Neural cell (in vitro differentiated cells): ENCODE results near the gene TLR8. TPM values are rescaled to one million over a fixed set of nuclear protein-coding genes. Genes with fewer than 3 reads are reported as not detected.

Experiments
- H2AFZ ChIP-seq: fragments of 200-600, 300-800 bp; sonication (generic), shearing (Covaris generic); 2 replicates; pipeline ENCODE4 v1.6.0; 2014; ENCODE audit warnings: low read depth, mild to moderate bottlenecking, antibody characterized with exemption, low read length, moderate library complexity
- H3F3A ChIP-seq: fragments of 200-600 bp; shearing (Covaris generic); 2 replicates; pipeline ENCODE4 v1.6.1; 2016; ENCODE audit warnings: mild to moderate bottlenecking, moderate library complexity, mixed read lengths, antibody characterized with exemption, low read length; ENCODE audit not compliant: insufficient read depth, poor library complexity, severe bottlenecking
- H3K27ac ChIP-seq: fragments of 200-600, 300-800 bp; sonication (generic), shearing (Covaris generic); 2 replicates; pipeline ENCODE4 v1.5.1; 2014; ENCODE audit warnings: mild to moderate bottlenecking, low read length, moderate library complexity
- H3K27me3 ChIP-seq: fragments of 300-800, 200-600 bp; sonication (generic), shearing (Covaris generic); 2 replicates; pipeline ENCODE4 v1.6.0; 2014; ENCODE audit warnings: mild to moderate bottlenecking, low read depth, low read length, moderate library complexity; ENCODE audit not compliant: insufficient read depth
- H3K36me3 ChIP-seq: fragments of 300-800, 200-600 bp; sonication (generic), shearing (Covaris generic); 2 replicates; pipeline ENCODE4 v1.5.1; 2014; ENCODE audit warnings: mild to moderate bottlenecking, antibody characterized with exemption, low read length, moderate library complexity; ENCODE audit not compliant: insufficient read depth
- H3K4me2 ChIP-seq: fragments of 300-800, 200-600 bp; sonication (generic), shearing (Covaris generic); 2 replicates; pipeline ENCODE4 v1.6.0; 2014; ENCODE audit warnings: mild to moderate bottlenecking, low read length
- H3K4me3 ChIP-seq: fragments of 300-800, 200-600 bp; sonication (generic), shearing (Covaris generic); 2 replicates; pipeline ENCODE4 v1.5.1; 2014; ENCODE audit warnings: mild to moderate bottlenecking, low read length, moderate library complexity
- H3K79me2 ChIP-seq: fragments of 200-600 bp; shearing (Covaris generic); replicated peaks from 2 replicates; pipeline ENCODE4 v1.6.0; 2014; ENCODE audit warnings: mild to moderate bottlenecking, low read length, moderate library complexity; ENCODE audit not compliant: insufficient read depth
- H3K9ac ChIP-seq: fragments of 300-800, 200-600 bp; sonication (generic), shearing (Covaris generic); 2 replicates; pipeline ENCODE4 v1.6.1; 2016; ENCODE audit warnings: mild to moderate bottlenecking, low read length, mixed read lengths
- H3K9me2 ChIP-seq: fragments of 200-600 bp; shearing (Covaris generic); 2 replicates; pipeline ENCODE4 v1.6.1; 2016; ENCODE audit warnings: mild to moderate bottlenecking, low read length, mixed read lengths; ENCODE audit not compliant: insufficient read depth
- H3K9me3 ChIP-seq: fragments of 200-600, 300-800 bp; sonication (generic), shearing (Covaris generic); 2 replicates; pipeline ENCODE4 v1.6.1; 2016; ENCODE audit warnings: mild to moderate bottlenecking, mixed run types, low read length, moderate library complexity, mixed read lengths
- H4K20me1 ChIP-seq: fragments of 200-600 bp; shearing (Covaris generic); 2 replicates; pipeline ENCODE4 v1.6.1; 2016; ENCODE audit warnings: mild to moderate bottlenecking, mixed run types; ENCODE audit not compliant: insufficient read depth
- EP300 ChIP-seq: fragments of 450-650 bp; conservative IDR thresholded peaks from 2 replicates; pipeline ENCODE4 v1.6.1; 2014; ENCODE audit warnings: antibody characterized with exemption, mild to moderate bottlenecking, moderate library complexity; ENCODE audit not compliant: poor library complexity, severe bottlenecking
- EZH2 ChIP-seq: fragments of 200-600, 300-800 bp; shearing (Covaris generic), sonication (generic); IDR thresholded peaks from 2 replicates; pipeline ENCODE4 v1.6.1; 2014; ENCODE audit warnings: antibody characterized with exemption, low read length, borderline replicate concordance, mild to moderate bottlenecking; ENCODE audit not compliant: insufficient read depth, poor library complexity, severe bottlenecking
- MXI1 ChIP-seq: fragments of 450-650 bp; conservative IDR thresholded peaks from 2 replicates; pipeline ENCODE4 v1.6.1; 2014; ENCODE audit warnings: antibody characterized with exemption, mild to moderate bottlenecking; ENCODE audit not compliant: poor library complexity, severe bottlenecking
- POLR2AphosphoS5 ChIP-seq: IDR thresholded peaks from 2 replicates; pipeline ENCODE4 v1.6.1; 2012
- RAD21 ChIP-seq: fragments of 450-650 bp; conservative IDR thresholded peaks from 2 replicates; pipeline ENCODE4 v1.6.1; 2014; ENCODE audit warnings: antibody characterized with exemption, mild to moderate bottlenecking, moderate library complexity
- SMC3 ChIP-seq: fragments of 450-650 bp; conservative IDR thresholded peaks from 2 replicates; pipeline ENCODE4 v1.6.1; 2014; ENCODE audit warnings: antibody characterized with exemption, mild to moderate bottlenecking, moderate library complexity; ENCODE audit not compliant: poor library complexity
- TAF1 ChIP-seq: IDR thresholded peaks from 2 replicates; pipeline ENCODE4 v1.6.1; 2012; ENCODE audit warnings: low read depth
- polyA plus RNA-seq: library from polyadenylated mRNA; depleted of rRNA; stranded (reverse); fragments of >200 nt; gene quantifications from 2 replicates; pipeline ENCODE4 v1.2.3, GENCODE V29; 2014
- TF ChIP-seq, protein P1 (sequence below): IDR thresholded peaks from 2 replicates; pipeline ENCODE4 v1.6.1; 2012; ENCODE audit warnings: borderline replicate concordance
- TF ChIP-seq, protein P2 (sequence below): fragments of 450-650 bp; IDR thresholded peaks from 2 replicates; pipeline ENCODE4 v1.5.1; 2014; ENCODE audit warnings: antibody characterized with exemption, mild to moderate bottlenecking, moderate library complexity; ENCODE audit not compliant: poor library complexity, severe bottlenecking

The TLR8 gene
- polyA plus RNA-seq, 1 donor from 2014 or later = not detected

DNA sequence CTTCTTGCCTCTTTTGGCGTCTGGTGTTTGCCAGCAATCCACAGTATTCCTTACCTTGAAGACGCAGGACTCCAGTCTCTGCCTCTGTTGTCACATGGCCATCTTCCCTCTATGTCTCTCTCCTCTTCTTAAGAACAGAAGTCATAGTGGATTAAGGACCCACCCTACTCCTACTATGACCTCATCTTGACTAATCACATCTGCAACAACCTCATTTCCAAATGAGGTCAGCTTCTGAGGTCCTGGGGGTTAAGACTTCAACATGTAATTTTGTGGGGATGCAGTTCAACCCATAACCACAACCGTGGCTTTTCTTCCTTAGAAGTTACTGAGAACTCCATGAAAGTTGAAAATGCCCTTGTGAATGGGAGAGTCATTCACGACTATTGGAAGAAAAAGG, 23.3 kb downstream of the TLR8 start:
- no peak for TF ChIP-seq EZH2
- TF ChIP-seq MXI1 = no peak
- no peak for TF ChIP-seq TAF1
- no peak overlapping the region for H3K4me3 ChIP-seq
- no peak overlapping the region for H2AFZ ChIP-seq
- H3K27me3 ChIP-seq = no peaks in the 10 kb centered on the region
- no peaks in the 10 kb centered on the region for H3F3A ChIP-seq
- H3K36me3 ChIP-seq = no peaks in the 10 kb centered on the region
- H3K9ac ChIP-seq = no peak overlapping the region
- H3K9me2 ChIP-seq = no peaks in the 10 kb centered on the region
- H4K20me1 ChIP-seq = no peaks in the 10 kb centered on the region
- no peak overlapping the region for H3K4me2 ChIP-seq
- no peaks in the 10 kb centered on the region for H3K9me3 ChIP-seq
- no peaks in the 10 kb centered on the region for H3K79me2 ChIP-seq
- no peak overlapping the region for H3K27ac ChIP-seq

DNA sequence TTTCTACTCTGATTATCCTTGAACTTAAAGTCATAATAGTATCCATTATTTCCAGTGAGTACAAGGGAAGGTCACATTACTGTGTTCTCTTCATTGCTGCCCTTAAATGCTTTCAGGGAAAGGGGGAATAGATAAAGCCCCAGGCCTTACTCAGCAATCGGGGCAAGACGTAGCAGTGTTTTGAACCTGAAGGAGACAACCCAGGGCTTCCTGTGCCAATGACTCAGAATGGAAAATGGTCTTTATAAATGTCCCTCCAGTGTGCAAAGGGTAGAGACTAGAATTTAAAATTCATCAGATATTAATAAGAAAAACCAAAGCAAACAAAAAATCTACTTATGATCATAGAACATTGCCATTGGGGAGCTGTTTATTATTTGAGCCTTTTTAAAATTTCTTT, 23.7 kb downstream of the TLR8 start:
- Histone ChIP-seq H3F3A (no peaks in the 10 kb centered on the region), H3K9me3 (no peaks in the 10 kb centered on the region), H3K4me3 (no peak overlapping the region), H3K9ac (no peak overlapping the region), H3K9me2 (no peaks in the 10 kb centered on the region), H3K79me2 (no peaks in the 10 kb centered on the region), H3K36me3 (no peaks in the 10 kb centered on the region), H3K4me2 (no peak overlapping the region), H2AFZ (no peak overlapping the region), H3K27me3 (no peaks in the 10 kb centered on the region), H3K27ac (no peak overlapping the region), H4K20me1 (no peaks in the 10 kb centered on the region)
- TF ChIP-seq, protein P1, sequence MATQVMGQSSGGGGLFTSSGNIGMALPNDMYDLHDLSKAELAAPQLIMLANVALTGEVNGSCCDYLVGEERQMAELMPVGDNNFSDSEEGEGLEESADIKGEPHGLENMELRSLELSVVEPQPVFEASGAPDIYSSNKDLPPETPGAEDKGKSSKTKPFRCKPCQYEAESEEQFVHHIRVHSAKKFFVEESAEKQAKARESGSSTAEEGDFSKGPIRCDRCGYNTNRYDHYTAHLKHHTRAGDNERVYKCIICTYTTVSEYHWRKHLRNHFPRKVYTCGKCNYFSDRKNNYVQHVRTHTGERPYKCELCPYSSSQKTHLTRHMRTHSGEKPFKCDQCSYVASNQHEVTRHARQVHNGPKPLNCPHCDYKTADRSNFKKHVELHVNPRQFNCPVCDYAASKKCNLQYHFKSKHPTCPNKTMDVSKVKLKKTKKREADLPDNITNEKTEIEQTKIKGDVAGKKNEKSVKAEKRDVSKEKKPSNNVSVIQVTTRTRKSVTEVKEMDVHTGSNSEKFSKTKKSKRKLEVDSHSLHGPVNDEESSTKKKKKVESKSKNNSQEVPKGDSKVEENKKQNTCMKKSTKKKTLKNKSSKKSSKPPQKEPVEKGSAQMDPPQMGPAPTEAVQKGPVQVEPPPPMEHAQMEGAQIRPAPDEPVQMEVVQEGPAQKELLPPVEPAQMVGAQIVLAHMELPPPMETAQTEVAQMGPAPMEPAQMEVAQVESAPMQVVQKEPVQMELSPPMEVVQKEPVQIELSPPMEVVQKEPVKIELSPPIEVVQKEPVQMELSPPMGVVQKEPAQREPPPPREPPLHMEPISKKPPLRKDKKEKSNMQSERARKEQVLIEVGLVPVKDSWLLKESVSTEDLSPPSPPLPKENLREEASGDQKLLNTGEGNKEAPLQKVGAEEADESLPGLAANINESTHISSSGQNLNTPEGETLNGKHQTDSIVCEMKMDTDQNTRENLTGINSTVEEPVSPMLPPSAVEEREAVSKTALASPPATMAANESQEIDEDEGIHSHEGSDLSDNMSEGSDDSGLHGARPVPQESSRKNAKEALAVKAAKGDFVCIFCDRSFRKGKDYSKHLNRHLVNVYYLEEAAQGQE = no peak
- TF ChIP-seq, protein P2, sequence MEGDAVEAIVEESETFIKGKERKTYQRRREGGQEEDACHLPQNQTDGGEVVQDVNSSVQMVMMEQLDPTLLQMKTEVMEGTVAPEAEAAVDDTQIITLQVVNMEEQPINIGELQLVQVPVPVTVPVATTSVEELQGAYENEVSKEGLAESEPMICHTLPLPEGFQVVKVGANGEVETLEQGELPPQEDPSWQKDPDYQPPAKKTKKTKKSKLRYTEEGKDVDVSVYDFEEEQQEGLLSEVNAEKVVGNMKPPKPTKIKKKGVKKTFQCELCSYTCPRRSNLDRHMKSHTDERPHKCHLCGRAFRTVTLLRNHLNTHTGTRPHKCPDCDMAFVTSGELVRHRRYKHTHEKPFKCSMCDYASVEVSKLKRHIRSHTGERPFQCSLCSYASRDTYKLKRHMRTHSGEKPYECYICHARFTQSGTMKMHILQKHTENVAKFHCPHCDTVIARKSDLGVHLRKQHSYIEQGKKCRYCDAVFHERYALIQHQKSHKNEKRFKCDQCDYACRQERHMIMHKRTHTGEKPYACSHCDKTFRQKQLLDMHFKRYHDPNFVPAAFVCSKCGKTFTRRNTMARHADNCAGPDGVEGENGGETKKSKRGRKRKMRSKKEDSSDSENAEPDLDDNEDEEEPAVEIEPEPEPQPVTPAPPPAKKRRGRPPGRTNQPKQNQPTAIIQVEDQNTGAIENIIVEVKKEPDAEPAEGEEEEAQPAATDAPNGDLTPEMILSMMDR = no peak
- TF ChIP-seq EP300 (no peak), EZH2 (no peak), TAF1 (no peak), POLR2AphosphoS5 (no peak), RAD21 (no peak), MXI1 (no peak), SMC3 (no peak)

DNA sequence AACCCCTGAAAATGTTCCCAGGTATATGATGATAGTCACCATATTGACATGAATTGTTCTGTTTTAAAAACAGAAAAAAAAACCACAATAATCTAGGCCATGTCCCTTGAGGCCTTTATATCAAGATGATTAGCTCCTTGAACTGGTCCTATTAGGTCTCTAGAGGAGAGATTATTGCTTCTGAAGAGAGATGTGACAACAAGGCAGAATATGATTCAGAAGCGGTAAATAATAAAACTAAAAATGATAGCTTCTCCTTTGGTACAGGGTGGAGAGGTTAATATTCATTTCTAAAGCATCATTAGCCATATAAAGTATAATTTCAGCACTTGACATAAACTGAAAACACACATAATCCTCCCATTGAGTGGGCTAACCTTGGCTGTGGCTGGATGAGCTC, 25.8 kb downstream of the TLR8 start:
- H2AFZ ChIP-seq = no peak overlapping the region
- H4K20me1 ChIP-seq = no peaks in the 10 kb centered on the region
- H3K9me3 ChIP-seq = no peaks in the 10 kb centered on the region
- H3K9me2 ChIP-seq = no peaks in the 10 kb centered on the region
- no peak overlapping the region for H3K27ac ChIP-seq
- TF ChIP-seq MXI1 (no peak), RAD21 (no peak), SMC3 (no peak)
- no peak overlapping the region for H3K4me2 ChIP-seq
- H3K4me3 ChIP-seq = no peak overlapping the region
- H3K79me2 ChIP-seq = no peaks in the 10 kb centered on the region
- no peak overlapping the region for H3K9ac ChIP-seq
- H3K36me3 ChIP-seq = no peaks in the 10 kb centered on the region
- no peaks in the 10 kb centered on the region for H3F3A ChIP-seq
- H3K27me3 ChIP-seq = no peaks in the 10 kb centered on the region
